ENCODE results near the gene CDPF1. TPM values are rescaled to one million over a fixed set of nuclear protein-coding genes. Genes with fewer than 3 reads are reported as not detected.

Gene CDPF1
- total and polyA plus RNA-seq, 2 of the 13 experiments (the other 11 are each of a cell fraction or from before 2014, with no cell fraction given): 5.2 to 8.1 TPM

GRCh38 chr22:46267431-46268279 lies 17.6 kb upstream of the CDPF1 start, which contains the start of gene TTC38 (continued):
- TF ChIP-seq UBTF (CRISPR knock-in tag; IDR thresholded peaks at IDR 0.05) (peak; percentile 90), RBAK (CRISPR knock-in tag; IDR thresholded peaks at IDR 0.05) (no peak; the same call in 1 of the 2 replicates), THAP9 (CRISPR knock-in tag; IDR thresholded peaks at IDR 0.05; ENCODE audit: borderline replicate concordance) (0 out of 2 replicates have a peak, but pooled peaks have one; percentile 18), NFIC (IDR thresholded peaks at IDR 0.05; ENCODE audit: low read length) (no peak), ZNF792 (CRISPR knock-in tag; IDR thresholded peaks at IDR 0.05) (peak; percentile 88), HNF4G (IDR thresholded peaks at IDR 0.05; ENCODE audit: borderline replicate concordance, low read depth, low read length) (peak; percentile 80), HNF4G (CRISPR knock-in tag; IDR thresholded peaks at IDR 0.05; ENCODE audit: borderline replicate concordance, low read depth) (no peak), MYPOP (CRISPR knock-in tag; IDR thresholded peaks at IDR 0.05) (peak; percentile 83; the same call in 1 of the 2 replicates), KDM5B (CRISPR knock-in tag; IDR thresholded peaks at IDR 0.05; ENCODE audit: borderline replicate concordance) (peak; percentile 56; the same call in 1 of the 2 replicates), BRCA1 (CRISPR knock-in tag; IDR thresholded peaks at IDR 0.05) (no peak), MXI1 (IDR thresholded peaks at IDR 0.05; ENCODE audit: borderline replicate concordance, low read depth, low read length) (peak; percentile 67; the same call in 1 of the 3 replicates), NFKBIZ (CRISPR knock-in tag; IDR thresholded peaks at IDR 0.05) (no peak), CHD2 (IDR thresholded peaks at IDR 0.05; ENCODE audit: low read depth, low read length) (no peak), ZNF704 (CRISPR knock-in tag; IDR thresholded peaks at IDR 0.05; ENCODE audit: borderline replicate concordance) (no peak; the same call in 1 of the 2 replicates), E2F5 (CRISPR knock-in tag; conservative IDR thresholded peaks at IDR 0.05) (0 out of 2 replicates have a peak, but pooled peaks have one; percentile 31), ZNF317 (CRISPR knock-in tag; IDR thresholded peaks at IDR 0.05) (no peak), ZNF589 (CRISPR knock-in tag; conservative IDR thresholded peaks at IDR 0.05) (peak; percentile 82; the same call in 1 of the 2 replicates), THAP11 (CRISPR knock-in tag; IDR thresholded peaks at IDR 0.05) (peak; percentile 70; the same call in 1 of the 2 replicates), FOXO1 (CRISPR knock-in tag; IDR thresholded peaks at IDR 0.05) (peak; percentile 34; the same call in 1 of the 2 replicates), MED8 (CRISPR knock-in tag; IDR thresholded peaks at IDR 0.05; ENCODE audit: insufficient replicate concordance) (peak; percentile 32)

Data from HepG2 (cell line).